HG03460 (cell line): ENCODE measurements around the gene RUNX1.

Source experiments
- ATAC-seq: cut with Tn5 transposase; IDR thresholded peaks from one replicate; pipeline ENCODE4 v1.9.1; 2021; ENCODE audit not compliant: unreplicated experiment

RUNX1 gene

DNA sequence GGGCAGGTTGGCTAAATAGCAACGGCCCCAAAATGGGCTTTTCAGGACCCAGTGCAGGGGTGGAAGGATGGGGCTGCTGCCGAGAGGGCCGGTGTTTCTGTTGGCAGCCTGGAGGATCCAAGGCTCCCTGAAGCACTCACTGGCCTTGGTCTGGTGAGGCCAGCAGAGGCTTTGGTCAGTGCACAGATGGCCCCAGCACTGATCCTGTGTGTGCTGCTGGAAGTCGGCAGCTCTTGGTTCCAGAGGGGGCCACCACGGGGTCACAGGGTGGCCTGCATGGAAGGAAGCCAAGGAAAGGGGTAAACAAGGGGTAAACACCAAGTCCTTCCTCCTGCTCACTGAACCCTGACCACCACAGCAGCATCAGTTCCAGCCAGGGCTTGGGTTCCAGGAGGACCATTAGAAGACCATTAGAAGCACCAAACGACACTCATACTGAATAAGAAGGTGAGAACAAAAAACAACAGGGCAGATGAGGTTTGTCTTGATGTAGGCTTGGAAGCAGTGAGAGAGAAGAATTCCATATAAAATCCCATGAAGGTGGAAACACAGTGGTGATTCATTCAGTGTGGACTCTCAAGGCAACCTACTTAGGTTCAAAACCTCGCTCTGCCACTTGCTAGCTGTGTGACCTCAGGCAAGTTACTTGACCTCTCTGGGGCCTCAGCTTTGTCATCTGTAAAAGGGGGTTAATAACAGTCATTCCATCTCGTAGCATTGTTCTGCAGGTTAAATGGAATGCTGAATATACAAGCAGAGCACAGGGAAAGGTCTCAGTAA is 184.5 kb downstream of the RUNX1 start:
- no peak for ATAC-seq

DNA sequence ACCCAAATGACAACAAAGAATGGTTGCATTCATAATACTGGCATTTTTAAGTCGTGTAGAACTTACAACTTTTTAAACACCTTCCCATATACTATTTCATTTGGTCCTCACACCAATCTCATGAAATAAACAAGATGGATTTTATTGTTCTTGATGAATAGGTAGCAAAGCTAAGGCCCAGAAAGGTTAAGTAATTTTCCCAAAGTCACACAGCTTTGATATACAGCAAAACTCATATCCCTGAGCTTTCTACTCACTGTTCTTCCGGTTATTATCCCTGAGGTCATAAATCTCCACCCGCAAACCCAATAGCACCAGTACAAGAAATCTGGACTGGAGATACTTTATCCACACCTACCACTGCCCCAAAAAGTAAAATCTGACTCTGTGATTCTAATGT is 186.2 kb downstream of the RUNX1 start:
- ATAC-seq: no peak

DNA sequence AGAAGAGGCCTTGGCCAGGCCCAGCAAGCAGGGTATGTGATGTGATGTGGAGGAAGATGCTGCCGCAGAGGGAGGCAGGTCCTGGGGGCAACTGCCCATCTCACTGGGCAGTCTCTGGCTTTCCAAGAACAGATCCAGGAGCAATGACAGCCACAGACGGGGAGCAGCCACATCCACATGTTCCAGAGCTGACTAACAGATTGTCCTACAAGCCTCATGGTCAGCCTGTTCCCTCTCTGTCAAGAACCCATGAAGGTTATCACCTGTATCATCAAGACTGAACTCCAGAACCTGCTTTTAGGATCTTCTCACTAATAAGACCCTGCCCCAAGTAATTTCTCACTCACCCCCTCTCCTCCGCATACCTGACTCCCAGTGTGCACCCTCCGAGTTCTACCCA is 187.8 kb downstream of the RUNX1 start:
- no peak for ATAC-seq

DNA sequence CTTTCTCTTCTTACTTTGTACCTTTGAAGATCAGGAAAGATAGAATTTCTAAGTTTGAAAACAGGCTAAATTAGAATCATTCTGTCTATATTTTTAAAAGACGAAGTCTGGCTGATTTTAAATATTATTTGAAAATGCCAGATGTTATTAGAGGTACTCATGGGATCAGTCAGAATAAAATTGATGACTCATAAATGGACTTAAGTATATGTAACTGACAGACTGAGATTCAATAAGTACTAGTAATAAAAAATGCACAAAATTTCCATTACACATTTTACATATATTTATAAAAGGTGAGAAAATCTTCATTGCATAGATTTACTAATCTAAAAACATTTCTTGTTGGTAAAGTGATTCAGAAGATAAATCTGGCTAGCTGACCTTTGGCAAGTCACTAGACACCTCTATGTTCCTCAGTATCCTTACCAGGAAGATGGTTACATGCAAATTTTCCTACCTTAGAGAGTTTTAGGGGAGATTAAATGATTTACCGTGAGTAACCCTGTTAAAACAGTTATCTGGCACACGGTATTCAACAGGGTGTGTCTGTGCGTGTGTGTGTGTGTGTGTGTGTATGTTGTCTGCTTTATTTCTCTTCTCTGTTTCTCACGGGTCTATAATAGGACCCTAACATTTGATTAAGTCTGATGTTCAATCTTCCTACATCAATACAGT is 189.0 kb downstream of the RUNX1 start:
- ATAC-seq: no peak

DNA sequence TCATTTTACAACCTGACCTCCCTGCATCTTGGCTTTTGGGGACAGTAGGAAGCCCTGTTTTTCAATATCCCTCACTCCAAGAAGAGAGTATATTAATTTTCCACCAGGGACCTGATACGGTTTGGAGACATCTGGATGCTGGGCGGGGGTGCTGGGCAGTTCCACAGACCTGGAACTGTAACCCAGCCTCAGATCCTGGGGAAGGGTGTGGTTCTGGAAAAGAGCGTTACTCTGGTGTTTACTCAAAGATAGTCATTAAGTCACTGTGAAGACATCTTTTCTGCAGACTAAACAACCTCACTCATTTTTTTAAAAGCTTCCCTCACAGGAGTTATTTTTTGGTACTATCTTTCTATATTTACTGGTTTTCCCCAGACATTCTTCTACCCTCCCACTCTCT is 190.5 kb downstream of the RUNX1 start:
- no peak for ATAC-seq

DNA sequence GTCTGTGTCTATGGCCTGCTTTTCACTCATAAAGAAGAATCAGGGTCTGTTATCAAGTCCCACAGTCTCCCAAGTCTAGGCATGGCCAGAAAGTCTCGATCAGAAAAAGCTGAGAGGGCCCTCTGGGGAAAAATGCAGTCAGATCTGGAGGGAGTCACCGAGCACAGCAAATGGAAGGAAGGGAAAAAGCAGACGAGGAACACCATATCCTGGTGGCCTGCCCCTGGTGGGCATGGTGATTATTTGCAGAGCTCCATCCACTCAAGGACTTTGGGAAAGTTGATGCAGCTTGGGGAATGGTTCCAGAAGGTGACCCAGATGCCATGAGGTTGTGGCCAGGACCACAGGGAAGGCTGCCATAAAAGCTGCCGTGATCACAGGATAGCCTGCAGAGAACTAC is 191.2 kb downstream of the RUNX1 start:
- no peak for ATAC-seq

DNA sequence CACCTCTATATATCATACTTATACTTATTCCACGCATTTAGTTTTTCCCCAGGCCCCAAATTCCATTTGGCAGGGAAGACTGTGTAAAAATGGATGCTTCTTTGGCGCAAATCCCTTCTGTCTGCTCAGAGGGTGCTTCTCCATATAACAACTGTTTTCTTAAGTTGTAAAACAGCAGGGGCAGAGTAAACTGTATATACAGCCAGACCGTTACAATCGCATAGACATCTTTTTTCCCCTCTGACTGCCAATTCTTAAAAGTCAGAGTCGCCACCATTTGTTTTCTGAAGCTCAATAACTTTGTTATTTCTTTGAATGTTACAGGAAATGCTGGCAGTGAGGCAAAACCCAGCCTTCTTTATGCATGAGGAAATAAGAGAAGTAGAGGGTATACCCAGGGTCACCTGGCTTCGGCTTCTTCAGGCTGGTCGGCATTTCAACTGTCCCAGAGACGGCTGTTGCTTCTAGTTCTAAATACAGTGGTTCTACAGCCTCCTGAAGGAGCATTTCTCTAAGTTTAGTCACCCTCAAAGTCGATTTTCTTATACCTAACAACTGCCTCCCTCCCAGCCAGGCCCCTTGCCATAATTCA is 191.9 kb downstream of the RUNX1 start:
- no peak for ATAC-seq

DNA sequence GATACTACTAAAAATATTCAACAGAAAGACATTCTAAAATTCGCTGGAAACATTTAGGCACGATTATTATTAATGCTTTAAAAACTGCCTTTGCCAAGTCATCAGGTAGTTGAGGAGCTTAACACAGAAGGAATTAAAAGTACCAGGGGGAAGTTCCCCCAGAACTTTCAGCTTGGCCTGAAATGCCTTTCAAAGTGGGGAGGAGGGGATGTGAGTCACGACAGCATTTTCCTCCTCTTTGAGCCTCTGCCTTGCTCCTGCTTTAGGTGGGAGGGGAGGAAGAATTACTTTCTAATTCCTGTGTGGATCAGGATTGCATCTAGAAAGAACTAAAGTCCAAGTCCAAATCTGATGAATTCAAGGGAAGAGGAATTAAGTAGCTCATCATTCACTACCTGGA is 196.7 kb downstream of the RUNX1 start:
- no peak for ATAC-seq

DNA sequence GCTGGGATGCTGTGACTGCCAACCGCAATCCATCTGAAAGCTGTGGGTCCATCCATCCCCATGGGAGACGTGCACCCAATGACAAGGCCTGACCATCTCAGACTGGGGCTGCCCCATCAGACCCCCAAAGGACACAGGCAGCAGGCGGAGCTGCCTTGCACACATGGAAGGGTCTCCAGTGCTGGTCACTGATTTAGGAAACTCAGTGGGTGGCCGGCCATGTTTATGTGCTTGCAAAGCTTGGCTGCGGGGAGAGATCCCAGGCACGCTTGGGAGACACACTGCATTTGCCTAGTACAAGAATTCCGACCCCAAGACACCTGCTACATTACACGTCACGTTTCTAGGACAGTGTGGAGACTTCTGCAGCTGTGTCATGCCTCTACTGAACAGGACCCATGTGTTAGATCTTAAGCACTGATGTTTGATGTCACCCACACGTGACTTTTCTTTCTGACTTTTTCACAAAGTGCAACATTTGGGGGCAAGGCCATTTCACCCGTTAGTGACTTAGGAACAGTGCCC is 198.9 kb downstream of the RUNX1 start:
- ATAC-seq: no peak

DNA sequence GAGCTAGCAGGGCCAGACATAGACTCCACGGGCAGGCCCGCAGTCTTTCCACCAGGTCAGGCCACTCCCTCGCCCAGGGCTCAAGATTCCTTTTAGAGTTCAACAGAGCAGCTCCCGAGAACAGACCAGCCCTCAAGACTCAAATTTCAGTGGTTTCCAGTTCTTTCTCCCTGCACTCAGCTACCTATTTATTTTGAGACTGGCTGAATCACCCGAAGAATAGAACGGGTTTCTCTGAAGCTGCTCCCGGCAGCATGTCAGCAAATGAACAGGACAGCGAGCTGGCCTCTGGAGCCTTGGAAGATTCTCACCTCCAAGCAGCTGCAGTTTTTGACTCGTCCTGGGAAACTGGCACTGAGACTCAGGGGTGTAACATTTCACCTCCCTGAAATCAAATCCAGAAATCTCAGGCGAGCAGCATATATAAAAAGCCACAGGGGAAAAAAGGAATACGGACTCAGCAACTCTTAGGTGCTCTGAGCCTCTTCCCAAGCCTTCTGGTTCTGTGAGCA is 202.4 kb downstream of the RUNX1 start:
- ATAC-seq: no peak

DNA sequence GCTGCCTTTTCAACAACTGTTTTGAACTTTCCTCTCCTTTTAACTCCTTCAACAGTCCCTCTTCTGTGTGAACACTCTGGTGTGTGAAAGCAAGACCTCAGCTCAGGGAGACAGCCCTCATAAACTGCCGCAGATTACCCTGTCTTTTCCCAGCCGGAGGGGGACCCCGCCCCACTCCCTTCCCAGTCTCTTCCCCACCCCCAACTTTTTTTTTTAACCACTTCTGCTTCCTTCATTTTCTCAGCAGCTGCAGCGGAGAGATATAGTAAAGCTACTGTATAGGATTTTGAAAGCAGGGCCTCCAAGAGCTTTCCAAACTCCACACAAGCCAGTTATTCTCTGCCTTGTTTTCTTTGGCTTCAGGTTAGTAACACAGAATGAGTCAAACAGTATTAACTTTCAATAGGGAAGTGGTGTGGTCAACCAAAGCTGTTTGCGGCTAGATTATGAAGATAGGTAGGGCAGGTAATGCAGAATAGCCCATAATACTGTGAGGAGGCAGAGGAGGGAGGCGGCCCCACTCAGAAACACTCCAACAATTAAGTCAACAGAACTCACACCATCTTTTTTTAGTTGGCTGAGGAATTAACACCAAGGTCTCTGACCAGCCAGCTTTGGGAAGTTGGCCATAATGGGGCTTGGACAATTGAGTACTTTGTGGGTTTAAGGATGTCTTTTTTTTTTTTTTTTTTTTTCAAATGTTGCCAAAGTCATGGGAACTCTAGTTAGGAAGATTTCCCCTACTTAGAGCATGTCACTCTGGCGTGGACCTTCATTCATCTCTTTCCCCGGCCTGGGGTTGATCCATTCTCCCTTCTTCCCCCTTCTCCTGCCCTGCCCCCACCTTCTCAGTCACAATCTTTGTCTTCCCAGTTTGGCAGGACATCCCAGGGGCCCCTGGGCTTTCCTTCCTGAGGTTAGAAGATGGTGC is 203.3 kb downstream of the RUNX1 start:
- peak; percentile 89 for ATAC-seq

DNA sequence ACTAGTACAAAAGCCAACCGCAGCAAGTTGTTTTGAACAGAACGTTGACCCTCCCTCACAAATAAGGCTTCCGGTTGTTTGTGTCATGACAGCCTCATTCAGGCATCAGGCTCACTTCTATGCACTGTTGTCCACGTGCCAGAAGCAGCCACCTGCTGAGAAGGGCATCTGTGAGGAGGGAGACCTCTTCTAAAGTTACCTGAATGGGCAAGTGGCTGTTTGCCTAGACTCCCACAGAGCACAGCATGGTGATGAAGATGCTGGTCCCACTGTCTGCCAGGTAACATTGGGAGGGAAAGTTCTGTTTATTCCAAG is 204.2 kb downstream of the RUNX1 start:
- ATAC-seq: no peak

DNA sequence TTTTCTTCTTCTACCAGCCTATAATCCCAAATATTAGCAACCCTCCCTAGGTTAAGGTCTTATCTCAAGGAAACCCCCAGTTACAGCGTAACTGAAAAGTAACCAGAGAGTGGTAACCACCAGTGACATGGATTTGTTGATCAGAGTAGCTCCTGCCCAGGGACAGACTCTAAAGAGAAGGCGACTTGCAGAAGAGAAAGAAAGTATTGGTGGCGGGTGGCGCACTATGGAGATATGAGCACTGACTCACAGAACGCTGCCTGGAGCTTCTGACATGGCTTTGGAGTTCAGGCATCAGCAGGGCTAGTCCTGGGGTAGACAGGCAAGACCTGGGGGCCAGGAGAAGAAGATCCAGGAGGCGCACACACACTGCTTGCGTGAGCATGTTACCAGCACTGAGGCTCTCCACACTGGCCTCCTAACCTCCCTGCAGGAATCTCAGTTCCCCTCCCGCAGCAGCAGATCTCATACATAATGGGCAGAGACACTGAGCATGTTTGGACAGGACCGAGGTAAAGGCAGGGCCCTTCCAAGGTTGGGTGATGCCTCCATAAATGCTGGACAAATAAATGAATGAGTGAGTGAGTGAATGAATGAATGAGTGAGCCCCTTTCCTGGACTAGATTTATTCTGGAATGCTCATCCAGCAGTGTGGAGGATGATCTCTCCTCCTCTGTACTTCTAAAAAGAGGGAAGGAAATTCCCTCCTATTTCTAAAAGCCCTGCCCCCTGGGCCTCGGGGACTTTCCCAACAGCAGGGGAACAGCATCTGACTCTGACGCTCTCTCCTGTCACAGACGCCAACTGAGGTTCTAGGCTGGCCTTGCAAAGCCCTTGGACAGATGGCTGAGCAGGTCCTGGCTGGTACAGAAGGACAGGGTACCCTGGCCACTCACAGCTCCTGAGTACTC is 204.8 kb downstream of the RUNX1 start:
- ATAC-seq: no peak

DNA sequence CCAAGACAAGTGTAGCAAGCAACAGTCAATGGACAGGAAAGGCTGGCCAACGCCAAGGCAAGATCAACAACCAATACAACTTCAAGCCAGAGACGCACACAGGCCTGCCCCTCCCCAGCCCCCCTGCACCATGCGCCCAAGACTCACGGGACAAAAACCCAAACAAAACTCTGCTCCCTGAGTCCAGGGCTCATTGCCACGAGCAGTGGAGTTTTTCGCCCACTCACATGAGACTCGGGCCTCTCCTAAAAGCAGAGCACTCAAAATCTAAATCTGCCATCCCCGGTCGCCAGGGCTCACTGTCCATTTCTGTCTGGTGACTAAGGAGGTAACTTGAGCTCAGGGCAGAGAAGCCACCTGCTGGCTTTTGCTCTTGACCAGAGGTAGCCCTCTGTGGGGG is 205.5 kb downstream of the RUNX1 start:
- ATAC-seq: no peak

DNA sequence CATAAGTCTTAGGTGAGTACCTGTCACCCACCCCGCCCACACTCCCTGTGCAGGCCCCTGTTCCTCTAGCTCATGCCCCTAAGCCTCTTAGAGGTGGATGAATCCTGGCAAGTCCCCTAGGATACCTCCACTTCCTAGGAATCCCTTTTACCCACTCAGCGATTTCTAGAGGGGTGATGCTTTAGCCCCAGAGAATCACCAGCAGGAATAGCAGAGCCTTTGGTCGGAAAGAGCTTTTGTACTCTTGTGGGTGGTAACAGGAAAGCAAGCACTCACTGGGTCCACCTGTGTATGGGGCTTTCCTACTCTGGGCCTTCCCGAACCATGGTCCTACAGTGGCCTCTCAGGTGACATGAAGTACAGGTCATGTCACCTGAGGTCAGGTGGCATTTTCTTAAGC is 207.9 kb downstream of the RUNX1 start:
- ATAC-seq: no peak

DNA sequence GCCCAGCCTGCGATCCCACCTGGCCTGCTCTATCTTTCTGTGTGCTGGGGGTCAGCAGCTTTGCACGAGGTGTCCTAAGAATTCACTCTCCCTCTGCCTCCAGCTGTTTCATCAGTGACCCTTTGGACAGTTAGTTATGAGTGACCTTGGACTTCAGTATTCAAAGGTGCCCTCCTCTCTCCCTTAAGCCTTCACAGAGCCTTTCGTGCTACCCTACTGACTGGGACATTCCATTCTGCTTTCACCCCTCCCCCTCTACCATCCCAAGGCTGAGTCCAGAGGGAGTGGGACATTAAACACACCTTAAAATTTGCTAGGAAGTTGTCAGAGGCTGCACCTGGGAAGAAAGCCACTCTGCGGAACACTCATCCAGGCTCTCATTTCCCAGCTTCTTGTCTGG is 208.4 kb downstream of the RUNX1 start:
- no peak for ATAC-seq

DNA sequence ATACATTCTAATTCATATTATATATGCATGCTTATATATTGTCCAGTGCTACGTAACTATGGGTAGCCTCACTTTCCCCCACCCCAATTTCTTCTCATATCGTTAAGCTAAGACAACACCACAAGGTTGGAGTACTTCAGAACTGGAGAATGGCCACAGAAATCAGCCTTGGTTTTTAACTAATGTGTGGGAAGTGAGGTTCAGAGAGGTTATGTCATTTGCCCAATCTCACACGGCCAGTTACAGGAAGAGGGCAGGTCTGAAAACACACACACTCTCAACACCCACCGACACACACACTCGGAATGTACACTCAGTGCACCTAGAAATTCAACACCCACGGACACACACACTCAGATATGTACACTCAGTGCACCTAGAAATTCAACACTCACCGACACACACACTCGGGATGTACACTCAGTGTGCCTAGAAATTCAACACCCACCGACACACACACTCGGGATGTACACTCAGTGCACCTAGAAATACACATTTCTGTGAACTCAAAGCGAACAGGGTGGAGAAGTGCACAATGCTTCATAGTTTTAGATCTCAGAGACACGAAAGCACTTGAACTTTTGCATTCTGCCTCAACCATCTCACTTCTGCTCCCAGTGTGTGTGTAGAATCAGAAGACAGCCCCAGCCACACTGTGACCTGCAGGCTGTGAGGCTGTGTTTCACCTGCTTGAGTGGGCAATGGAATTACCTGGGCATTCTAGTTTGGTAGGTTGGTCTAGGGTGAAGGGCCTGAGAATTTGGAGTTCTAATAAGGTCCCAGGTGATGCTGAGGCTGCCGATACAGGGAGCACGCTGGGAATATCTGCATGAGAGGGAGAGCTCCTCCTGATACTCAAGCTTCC is 209.9 kb downstream of the RUNX1 start:
- ATAC-seq: no peak

DNA sequence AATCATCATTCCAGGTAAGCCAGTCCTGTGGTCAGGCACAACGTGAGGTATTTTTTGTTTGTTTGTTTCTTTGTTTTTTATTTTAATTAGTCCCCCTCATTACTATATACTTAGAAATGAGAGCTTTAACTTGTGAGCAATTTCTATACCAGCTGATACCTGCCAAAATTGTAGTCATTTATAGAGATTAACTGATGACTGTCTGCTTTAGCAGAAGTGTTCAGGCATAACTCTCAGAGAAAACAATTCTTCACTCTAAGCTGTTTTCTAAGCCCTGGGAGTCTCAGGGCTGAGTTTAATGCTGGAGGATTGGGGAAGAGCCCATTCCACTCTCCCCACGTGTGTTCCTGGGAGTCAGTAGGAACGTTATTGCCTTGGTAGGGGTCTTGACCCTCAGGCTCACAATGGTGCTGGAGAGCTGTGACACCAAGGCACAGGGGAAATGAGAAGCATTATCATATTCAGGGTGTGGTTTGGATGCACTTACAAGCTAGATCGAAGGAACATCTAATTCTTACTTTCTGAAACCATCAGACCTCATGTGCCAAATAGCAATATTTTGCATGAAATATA is 212.1 kb downstream of the RUNX1 start:
- no peak for ATAC-seq
